GM19467 (cell line): ENCODE data around the gene GAK.

Experiments used
- ATAC-seq: cut with Tn5 transposase; IDR thresholded peaks from one replicate; pipeline ENCODE4 v1.9.1; 2021; ENCODE audit warnings: mild to moderate bottlenecking, moderate library complexity; ENCODE audit not compliant: unreplicated experiment

GAK gene

DNA sequence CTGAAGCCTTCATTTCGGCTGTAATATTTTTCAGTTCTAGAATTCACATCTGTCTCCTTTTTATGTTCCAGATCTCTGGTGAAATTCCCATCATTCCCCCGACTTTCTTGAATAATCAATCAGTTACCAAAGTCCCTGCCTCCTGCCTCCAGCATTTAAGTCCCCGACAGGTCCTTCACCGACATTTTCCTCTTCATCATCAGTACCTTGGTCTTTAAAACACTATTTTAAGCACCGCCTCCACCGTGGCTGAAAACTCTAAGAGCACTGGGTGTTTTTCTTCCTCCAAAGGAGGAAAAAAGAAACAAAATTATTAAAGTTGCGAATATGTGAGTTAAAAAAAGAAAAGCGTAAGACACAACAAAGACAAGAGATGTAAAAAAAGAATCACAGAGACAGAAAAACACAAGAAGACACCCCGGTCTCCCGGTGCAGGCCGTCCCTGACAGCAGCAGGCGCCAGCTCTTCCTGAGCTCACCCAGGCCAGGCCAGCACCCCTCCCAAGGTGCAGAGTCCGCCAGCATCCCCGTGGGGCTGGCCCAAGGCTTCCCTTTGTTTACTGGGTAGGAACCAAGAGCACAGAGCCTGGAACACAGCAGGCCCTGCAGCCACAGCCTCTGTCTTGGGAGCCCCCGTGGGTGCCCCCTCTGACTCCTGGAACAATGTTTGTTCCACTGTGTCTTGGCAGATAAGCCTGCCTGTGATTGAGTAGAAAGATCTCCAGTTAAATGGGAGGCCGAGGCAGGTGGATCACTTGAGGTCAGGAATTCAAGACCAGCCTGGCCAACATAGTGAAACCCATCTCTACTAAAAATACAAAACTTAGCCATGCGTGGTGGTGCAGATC lies 56.9 kb downstream of the GAK start:
- no peak for ATAC-seq

GRCh38 chr4:874056-874455 lies 58.1 kb downstream of the GAK start:
- ATAC-seq = no peak

- no peak for ATAC-seq
These were observed 59.7 kb downstream of the GAK start for GRCh38 chr4:872241-872981.

DNA sequence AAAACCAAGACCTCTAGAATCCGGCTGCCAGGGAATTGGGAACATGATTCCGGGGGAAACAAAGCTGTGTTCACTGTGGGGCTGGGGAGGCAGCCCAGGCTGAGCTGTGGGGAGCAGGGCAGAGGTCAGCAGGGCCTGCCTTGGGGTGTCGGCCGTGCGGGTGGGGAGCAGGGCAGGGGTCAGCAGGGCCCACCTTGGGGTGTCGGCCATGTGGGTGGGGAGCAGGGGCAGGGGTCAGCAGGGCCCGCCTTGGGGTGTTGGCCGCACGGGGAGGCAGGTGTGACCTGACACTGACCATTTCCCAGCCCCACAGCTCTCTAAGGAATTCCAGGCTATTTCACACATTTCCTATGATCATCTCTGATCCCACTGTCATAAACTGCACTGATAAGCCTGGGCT lies 60.6 kb downstream of the GAK start:
- no peak for ATAC-seq

DNA sequence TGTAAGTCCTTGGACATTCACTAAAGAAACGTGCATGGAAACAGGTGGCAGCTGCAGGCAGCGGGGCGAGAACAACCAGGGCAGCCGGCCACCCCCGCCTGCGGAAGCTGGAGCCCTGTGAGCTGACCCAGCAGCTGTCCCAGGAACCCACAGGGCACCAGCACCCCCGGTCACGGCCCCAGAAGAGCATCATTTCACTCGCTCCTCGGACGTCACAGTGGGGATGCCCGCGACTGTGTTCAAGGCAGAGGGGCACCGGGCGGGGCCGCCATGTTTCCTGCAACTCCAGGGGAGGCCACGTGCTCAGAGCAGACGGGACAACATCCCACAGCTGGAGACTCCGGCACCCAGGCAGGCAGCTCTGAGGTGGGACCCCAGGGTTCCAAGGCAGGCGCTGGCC lies 61.2 kb downstream of the GAK start:
- ATAC-seq = no peak

GRCh38 chr4:869776-870175 lies 62.3 kb downstream of the GAK start:
- ATAC-seq = no peak

- no peak for ATAC-seq
These were observed 63.7 kb downstream of the GAK start for GRCh38 chr4:868421-868820.

DNA sequence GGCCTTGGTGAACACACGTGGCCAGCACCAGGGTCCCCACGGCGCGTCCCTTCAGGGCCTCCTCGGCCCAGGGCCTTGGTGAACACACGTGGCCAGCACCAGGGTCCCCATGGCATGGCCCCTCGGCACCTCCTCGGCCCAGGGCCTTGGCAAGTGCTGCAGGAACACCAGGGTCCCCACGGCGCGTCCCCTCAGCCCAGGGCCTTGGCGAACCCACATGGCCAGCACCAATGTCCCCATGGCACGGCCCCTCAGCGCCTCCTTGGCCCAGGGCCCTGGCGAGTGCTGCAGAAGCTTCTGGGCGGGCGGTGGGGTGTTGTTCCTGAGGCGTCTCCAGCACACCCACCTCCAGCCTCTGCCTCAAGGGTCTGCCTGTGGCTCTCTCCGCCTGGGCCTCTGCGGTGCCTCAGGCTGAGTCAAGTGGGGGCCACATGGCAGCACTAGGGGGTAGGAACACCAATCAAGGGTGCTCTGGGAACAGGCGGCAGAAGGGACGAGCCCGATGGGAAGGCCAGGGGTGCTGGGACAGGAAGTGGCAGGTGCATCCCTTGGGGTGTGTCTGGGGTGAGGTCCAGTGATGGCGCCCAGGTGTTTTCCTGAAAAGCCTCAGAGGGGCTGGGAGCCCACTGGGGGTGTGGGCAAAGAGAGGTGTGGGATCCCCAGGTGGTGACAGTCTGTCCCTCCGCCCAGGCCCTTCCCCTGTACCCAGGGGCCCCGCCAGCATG lies 64.4 kb downstream of the GAK start:
- ATAC-seq = no peak

- no peak for ATAC-seq
These were observed 65.2 kb downstream of the GAK start for GRCh38 chr4:866761-867390.

DNA sequence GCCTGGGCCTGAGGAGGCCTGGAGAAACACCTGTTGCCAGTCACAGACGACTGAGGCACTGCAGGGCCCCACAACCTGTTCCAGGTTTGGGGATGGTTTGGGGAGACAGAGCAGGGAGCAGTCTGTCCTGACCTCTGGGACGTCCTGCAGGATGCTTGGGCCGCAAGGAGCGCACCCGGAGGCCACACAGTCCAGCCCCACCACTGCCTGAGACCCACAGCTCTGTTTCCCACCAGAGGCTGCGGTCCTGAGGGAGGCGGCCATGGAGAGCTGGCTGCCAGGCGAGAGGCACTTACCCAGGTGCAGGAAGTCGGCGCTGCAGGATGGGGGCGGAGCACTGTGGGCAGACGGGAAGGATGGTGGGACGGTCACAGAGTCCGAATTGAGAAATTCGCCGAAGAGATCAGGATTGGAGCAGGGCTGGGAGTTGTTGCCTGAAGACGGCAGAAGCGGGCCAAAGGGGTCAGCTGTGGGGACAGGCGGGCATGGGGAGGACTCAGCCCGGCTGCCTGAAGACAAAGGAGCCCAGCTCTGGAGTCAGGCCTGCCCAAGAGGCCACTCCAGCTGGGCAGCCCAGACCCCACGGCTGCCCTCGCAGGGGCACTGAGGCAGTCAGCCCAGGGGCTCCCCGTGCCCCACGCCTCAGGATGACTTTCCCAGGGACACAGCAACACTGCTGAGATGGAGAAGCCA lies 65.9 kb downstream of the GAK start:
- no peak for ATAC-seq

- no peak for ATAC-seq
These were observed 66.5 kb downstream of the GAK start for GRCh38 chr4:865572-865971.

- no peak for ATAC-seq
These were observed 67.0 kb downstream of the GAK start for GRCh38 chr4:865121-865465.

GRCh38 chr4:864456-865120 lies 67.5 kb downstream of the GAK start:
- no peak for ATAC-seq

DNA sequence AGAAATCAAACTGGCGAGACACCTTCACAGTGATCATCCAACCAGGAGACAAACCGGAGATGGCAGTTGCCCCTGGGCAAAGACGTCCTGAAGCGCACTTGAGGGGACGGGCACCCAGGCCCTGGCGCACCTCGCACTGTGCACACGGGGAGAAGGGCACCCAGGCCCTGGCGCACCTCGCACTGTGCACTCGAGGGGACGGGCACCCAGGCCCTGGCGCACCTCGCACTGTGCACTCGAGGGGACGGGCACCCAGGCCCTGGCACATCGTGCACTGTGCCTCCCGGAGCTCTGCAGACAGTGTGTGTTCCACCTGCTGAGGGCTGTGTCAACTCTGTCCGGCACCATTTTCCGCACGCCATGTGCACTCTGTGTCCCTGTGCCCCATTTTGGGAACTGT lies 71.6 kb downstream of the GAK start:
- no peak for ATAC-seq

- no peak for ATAC-seq
These were observed 72.6 kb downstream of the GAK start for GRCh38 chr4:859496-859895.

- no peak for ATAC-seq
These were observed 73.2 kb downstream of the GAK start for GRCh38 chr4:858831-859451.

DNA sequence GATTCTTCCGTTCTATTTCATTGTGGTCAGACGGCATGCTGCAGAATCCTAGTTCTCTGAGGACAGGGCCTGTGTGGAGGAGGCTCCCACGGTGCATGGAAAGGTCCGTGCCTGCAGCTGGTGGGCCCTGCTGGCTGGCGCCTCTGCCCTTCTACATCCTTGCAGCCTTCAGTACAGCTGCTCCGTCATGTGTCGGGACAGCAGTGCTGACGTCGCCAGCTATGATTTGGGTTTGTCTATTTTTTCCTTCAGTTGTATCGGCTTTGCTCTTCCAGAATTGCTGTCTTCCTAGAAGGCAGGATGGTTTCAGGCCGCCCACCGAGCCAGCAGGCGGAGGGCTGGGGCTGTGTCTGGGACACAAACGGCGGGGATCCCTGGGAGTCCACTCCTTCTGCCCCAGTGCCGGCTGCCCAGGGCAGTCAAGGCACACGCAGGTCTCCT lies 74.1 kb downstream of the GAK start:
- ATAC-seq = no peak

GRCh38 chr4:857461-857860 lies 74.7 kb downstream of the GAK start:
- ATAC-seq = no peak

DNA sequence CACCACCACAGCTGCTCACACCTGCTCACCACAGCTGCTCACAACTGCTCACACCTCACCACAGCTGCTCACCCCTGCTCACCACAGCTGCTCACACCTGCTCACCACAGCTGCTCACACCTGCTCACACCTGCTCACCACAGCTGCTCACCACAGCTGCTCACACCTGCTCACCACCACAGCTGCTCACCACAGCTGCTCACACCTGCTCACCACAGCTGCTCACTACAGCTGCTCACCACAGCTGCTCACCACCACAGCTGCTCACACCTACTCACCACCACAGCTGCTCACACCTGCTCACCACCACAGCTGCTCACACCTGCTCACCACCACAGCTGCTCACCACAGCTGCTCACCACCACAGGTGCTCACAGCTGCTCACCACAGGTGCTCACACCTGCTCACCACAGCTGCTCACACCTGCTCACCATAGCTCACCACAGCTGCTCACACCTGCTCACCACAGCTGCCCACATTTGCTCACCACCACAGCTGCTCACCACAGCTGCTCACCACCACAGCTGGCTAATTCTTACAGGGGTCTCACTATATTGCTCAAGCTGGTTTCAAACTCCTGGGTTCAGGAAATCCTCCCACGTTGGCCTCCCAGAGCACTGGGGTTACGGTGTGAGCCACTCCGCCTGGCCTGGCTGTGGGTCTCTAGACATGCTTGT lies 75.8 kb downstream of the GAK start:
- no peak for ATAC-seq
